Measurements from ENCODE around the gene GALT. TPM values are rescaled to one million over a fixed set of nuclear protein-coding genes. Genes with fewer than 3 reads are reported as not detected.

The GALT gene
- total and polyA plus RNA-seq, 8 donors: 42.8 to 81.6 (median 67.5) TPM

- no peak for DNase-seq
- intact Hi-C loops (cut with DNase I): loop anchor here in 1 of 2 donors (10.0 kb wide), 2 partner anchors 197 to 267 kb away; no protein-coding TSS in a partner anchor
- ATAC-seq: no peak
- H3K4me1 ChIP-seq: no peaks in the 10 kb centered on the region
- TF ChIP-seq CTCF (IDR thresholded peaks at IDR 0.05): no peak
- H3K9me3 ChIP-seq: no peaks in the 10 kb centered on the region
- H3K36me3 ChIP-seq: no peaks in the 10 kb centered on the region
- H3K27ac ChIP-seq: no peak overlapping the region
- H3K4me3 ChIP-seq: no peak overlapping the region
- no peaks in the 10 kb centered on the region for H3K27me3 ChIP-seq
These were observed 44.4 kb upstream of the GALT start for GRCh38 chr9:34601937-34602573.

GRCh38 chr9:34603610-34604231 is 42.8 kb upstream of the GALT start:
- DNase-seq: peak; percentile 70 to 88 (median 78)
- ATAC-seq: peak; percentile 96
- H3K4me3 ChIP-seq: no peak overlapping the region
- H3K27me3 ChIP-seq: no peaks in the 10 kb centered on the region
- no peaks in the 10 kb centered on the region for H3K4me1 ChIP-seq
- H3K9me3 ChIP-seq: no peaks in the 10 kb centered on the region
- no peak overlapping the region for H3K27ac ChIP-seq
- H3K36me3 ChIP-seq: no peaks in the 10 kb centered on the region
- intact Hi-C loops (cut with DNase I): loop anchor here in 1 of 2 donors (10.0 kb wide), 2 partner anchors 199 to 269 kb away; no protein-coding TSS in a partner anchor
- peak; percentile 91 to 92 for TF ChIP-seq CTCF (IDR thresholded peaks at IDR 0.05)

GRCh38 chr9:34606190-34606589 is 40.3 kb upstream of the GALT start:
- no peak for ATAC-seq
- Histone ChIP-seq H3K27me3 (no peaks in the 10 kb centered on the region), H3K36me3 (no peaks in the 10 kb centered on the region), H3K4me3 (no peak overlapping the region), H3K27ac (no peak overlapping the region), H3K9me3 (no peaks in the 10 kb centered on the region), H3K4me1 (peaks cover 0 to 5% of the 10 kb centered on the region in 2 donors)
- no peak for TF ChIP-seq CTCF (IDR thresholded peaks at IDR 0.05)
- DNase-seq: no peak
- intact Hi-C loops (cut with DNase I): loop anchor here in 1 of 2 donors (10.0 kb wide), 2 partner anchors 201 to 271 kb away; no protein-coding TSS in a partner anchor

GRCh38 chr9:34606905-34607304 is 39.6 kb upstream of the GALT start:
- intact Hi-C loops (cut with DNase I): loop anchor here in 1 of 2 donors (10.0 kb wide), 2 partner anchors 202 to 272 kb away; no protein-coding TSS in a partner anchor
- Histone ChIP-seq H3K4me3 (no peak overlapping the region), H3K9me3 (no peaks in the 10 kb centered on the region), H3K27me3 (no peaks in the 10 kb centered on the region), H3K27ac (no peak overlapping the region), H3K4me1 (peaks cover 0 to 9% of the 10 kb centered on the region in 2 donors), H3K36me3 (no peaks in the 10 kb centered on the region)
- no peak for ATAC-seq
- no peak for TF ChIP-seq CTCF (IDR thresholded peaks at IDR 0.05)
- no peak for DNase-seq

- no peaks in the 10 kb centered on the region for H3K9me3 ChIP-seq
- no peak overlapping the region for H3K4me3 ChIP-seq
- no peaks in the 10 kb centered on the region for H3K36me3 ChIP-seq
- intact Hi-C loops (cut with DNase I): loop anchor here in 1 of 2 donors (10.0 kb wide), 2 partner anchors 203 to 273 kb away; no protein-coding TSS in a partner anchor
- no peaks in the 10 kb centered on the region for H3K27me3 ChIP-seq
- no peak overlapping the region for H3K27ac ChIP-seq
- DNase-seq (no peak), ATAC-seq (no peak)
- H3K4me1 ChIP-seq: peaks cover 0 to 10% of the 10 kb centered on the region in 2 donors
- no peak for TF ChIP-seq CTCF (IDR thresholded peaks at IDR 0.05)
These were observed 39.1 kb upstream of the GALT start for GRCh38 chr9:34607331-34607730.

All from left lung (tissue), 10 donors.